KOPT-K1 (cell line): Measurements from ENCODE around the gene KRT2.

Source experiments
- H3K27ac ChIP-seq: fragments of 200-600 bp; sonication (generic); 2 replicates; pipeline ENCODE4 v1.5.1; 2016; ENCODE audit warnings: antibody characterized with exemption, mild to moderate bottlenecking, low read depth, low read length; ENCODE audit not compliant: poor library complexity, severe bottlenecking
- H3K36me3 ChIP-seq: fragments of 200-600 bp; sonication (generic); 2 replicates; pipeline ENCODE4 v1.5.1; 2017; ENCODE audit warnings: antibody characterized with exemption, mild to moderate bottlenecking, low read length, moderate library complexity; ENCODE audit not compliant: insufficient read depth
- H3K9me3 ChIP-seq: fragments of 200-600 bp; sonication (generic); 2 replicates; pipeline ENCODE4 v1.5.1; 2017; ENCODE audit warnings: antibody characterized with exemption, low read length, mild to moderate bottlenecking; ENCODE audit not compliant: insufficient read depth, poor library complexity, severe bottlenecking

KRT2 gene

DNA sequence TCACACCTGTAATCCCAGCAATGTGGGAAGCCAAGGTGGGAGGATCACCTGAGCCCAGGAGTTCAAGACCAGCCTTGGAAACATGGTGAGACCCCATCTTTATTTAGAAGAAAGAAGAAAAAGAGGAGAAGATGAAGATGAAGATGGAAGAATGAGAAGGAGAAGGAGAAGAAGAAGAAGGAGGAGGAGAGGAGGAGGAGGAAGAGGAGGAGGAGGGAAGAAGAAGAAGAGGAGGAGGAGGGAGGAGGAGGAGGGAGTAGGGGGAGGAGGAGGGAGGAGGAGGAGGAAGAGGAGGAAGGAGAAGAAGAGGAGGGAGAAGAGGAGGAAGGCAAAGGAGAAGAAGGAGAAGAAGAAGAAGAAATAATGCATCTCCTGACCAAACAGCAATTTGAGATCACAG lies 37.2 kb upstream of the KRT2 start:
- no peaks in the 10 kb centered on the region for H3K9me3 ChIP-seq
- H3K36me3 ChIP-seq = no peaks in the 10 kb centered on the region
- H3K27ac ChIP-seq = no peak overlapping the region

DNA sequence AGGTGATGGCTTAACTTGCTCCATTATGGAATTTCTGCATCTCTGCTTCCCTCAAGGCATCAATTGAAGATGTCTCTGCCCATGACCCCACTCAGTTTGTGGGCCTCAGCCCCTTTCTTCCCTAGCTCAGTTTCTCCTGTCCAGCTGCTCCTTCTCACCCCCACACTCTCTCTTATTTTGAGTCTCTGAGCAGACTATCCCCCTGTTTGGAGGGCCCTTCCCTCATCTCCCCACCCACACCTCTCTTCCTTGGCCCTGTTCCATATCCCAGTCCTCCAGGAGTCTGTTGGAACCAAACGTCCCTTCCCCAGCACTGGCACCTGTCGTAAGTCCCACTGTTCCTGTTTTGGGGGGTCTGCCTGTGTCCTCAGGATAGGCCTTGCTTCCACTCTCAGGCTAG lies 36.5 kb upstream of the KRT2 start:
- Histone ChIP-seq H3K9me3 (no peaks in the 10 kb centered on the region), H3K36me3 (no peaks in the 10 kb centered on the region), H3K27ac (no peak overlapping the region)

GRCh38 chr12:52687497-52688385 lies 35.7 kb upstream of the KRT2 start:
- no peaks in the 10 kb centered on the region for H3K9me3 ChIP-seq
- H3K27ac ChIP-seq = no peak overlapping the region
- no peaks in the 10 kb centered on the region for H3K36me3 ChIP-seq

DNA sequence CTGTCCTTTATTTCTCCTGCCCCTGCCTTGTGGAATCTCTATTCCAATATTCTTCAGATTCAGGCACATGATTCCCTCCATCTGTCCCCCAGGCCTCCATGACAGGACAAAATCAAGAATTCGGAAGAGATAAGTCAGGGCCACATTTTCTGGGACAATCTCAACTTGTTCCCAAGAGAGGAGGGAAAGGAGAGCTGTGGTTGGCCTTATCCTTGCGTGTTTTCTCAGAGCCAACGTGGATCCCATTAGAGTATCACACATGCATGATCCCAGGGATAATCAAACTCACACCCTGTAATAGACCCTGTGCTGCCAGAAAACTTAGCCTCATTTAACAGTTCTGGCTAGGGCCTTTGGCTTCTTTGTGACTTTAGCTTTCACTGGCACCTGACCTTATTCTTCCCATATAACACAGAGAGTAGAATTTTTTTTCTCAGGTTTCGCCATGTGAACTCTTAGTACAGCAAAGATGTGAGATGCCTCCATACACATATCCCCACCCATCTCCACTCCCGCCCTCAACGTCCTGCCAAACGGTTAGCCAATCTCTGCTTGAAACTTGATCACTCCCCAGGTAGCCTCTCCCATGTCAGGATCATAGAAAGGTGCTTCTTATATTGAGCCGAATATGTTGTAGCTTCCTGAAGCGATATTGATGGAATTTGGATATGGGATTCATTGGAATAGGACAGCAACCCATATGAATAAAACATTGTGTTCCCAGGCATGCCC lies 34.9 kb upstream of the KRT2 start:
- Histone ChIP-seq H3K27ac (no peak overlapping the region), H3K9me3 (no peaks in the 10 kb centered on the region), H3K36me3 (no peaks in the 10 kb centered on the region)

- no peak overlapping the region for H3K27ac ChIP-seq
- no peaks in the 10 kb centered on the region for H3K9me3 ChIP-seq
- no peaks in the 10 kb centered on the region for H3K36me3 ChIP-seq
These were observed 34.1 kb upstream of the KRT2 start for GRCh38 chr12:52686063-52686462.

- Histone ChIP-seq H3K36me3 (no peaks in the 10 kb centered on the region), H3K27ac (no peak overlapping the region), H3K9me3 (no peaks in the 10 kb centered on the region)
These were observed 33.4 kb upstream of the KRT2 start for GRCh38 chr12:52685406-52685890.

GRCh38 chr12:52684431-52684830 lies 32.4 kb upstream of the KRT2 start:
- H3K36me3 ChIP-seq = no peaks in the 10 kb centered on the region
- no peaks in the 10 kb centered on the region for H3K9me3 ChIP-seq
- no peak overlapping the region for H3K27ac ChIP-seq

DNA sequence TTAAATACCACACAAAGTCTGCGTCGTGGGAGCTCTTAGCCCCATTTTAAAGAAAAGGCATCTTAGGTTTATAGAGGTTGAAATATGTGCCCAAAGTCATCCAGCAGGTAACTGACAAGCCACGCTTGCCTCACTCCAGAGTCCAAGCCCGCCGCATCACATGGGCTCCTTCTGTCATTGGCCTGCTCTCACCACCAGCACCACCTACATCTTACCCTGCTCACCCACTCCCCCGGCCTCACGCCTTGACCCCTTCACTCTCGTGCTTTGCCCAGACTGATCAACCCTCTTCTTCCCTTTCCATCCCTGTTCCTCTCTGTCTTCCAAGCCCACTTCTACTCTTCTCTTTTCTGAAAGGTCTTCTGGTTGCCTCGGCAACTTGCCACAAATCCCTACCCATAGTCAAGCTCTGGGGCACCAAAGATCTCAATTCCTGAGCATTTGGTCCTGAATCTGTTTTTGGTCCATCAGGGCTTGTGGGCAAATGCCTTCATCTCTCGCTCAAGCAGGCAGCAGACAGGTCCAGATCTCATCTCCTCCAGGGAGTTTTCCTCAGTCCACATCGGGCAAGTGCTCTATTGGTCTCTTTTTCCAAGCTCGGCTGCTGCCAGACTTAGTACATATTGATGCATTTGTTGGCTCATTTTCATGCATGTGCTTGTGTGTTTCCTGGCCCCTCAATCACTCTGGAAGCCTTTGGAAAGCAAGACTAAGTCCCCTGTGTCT lies 31.7 kb upstream of the KRT2 start:
- no peak overlapping the region for H3K27ac ChIP-seq
- H3K9me3 ChIP-seq = no peaks in the 10 kb centered on the region
- H3K36me3 ChIP-seq = no peaks in the 10 kb centered on the region

DNA sequence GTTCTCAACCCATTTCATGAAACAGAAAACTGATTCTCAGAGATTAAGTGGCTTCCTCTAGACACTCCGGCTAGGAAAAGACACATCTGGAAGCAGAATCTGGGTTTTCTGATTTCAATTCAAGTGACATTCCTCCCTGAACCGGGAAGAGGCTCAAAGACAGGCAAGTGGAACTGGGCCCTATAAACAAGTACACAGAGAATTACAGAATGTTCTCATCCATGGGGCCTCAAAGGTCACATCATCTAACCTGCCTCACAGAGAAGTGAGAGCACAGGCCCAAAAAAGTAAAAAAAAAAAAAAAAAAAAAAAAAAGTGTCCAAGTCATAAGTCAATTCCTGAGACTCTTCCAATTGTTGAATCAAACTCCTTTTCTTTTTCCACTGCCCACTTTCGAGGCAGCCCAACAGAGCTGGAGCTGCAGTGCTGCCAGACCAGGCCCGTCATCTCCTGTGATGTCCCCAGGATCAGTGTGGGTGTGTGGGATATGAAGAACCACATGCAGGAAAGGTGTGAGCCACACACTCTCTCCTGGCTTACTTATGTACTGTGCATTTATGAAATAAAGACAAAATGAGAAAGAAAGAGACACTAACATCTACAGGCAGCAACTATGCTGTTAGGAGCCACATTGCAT lies 31.0 kb upstream of the KRT2 start:
- Histone ChIP-seq H3K36me3 (no peaks in the 10 kb centered on the region), H3K27ac (no peak overlapping the region), H3K9me3 (no peaks in the 10 kb centered on the region)

- Histone ChIP-seq H3K9me3 (no peaks in the 10 kb centered on the region), H3K36me3 (no peaks in the 10 kb centered on the region), H3K27ac (no peak overlapping the region)
These were observed 30.3 kb upstream of the KRT2 start for GRCh38 chr12:52682381-52682660.

DNA sequence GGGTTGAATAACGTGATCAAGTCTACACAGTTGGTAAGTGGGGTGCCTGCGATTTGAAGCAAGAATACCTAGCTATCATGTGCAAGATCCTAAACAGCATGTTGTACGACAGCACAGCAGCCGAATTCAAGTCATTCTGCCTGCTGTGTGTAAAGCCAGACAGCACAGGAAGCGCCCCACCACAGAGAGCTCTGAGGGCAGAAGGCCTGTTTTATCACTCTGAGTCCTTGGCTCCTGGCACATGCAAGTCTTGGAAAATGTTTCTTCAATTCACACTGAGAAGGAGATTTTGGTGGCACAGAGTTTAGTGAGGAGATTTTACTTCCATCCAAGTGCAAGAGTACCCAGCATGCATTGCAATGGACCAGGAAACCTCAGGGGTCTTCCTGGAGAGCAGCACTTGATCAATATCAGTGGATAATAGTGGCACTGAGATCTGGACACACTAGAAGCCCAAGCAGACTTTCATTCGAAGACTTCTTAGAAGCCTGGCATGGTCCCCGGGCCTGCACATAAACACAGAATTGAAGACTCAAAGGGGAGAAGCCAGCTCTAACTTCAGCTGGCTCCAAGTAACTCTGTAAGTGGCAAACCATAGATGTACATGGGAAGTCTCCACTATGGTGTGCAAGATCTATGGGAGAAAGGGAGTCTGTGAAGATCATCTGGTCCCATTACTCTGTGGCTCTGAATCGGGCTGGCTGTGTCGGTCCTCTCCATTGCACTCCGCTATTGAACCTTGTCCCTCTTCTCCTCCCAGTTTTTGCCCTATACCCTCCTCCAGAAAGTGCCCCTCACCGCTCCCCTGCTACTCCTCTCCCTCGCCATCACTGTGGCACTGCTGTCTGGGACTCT lies 29.7 kb upstream of the KRT2 start:
- H3K27ac ChIP-seq = no peak overlapping the region
- no peaks in the 10 kb centered on the region for H3K9me3 ChIP-seq
- no peaks in the 10 kb centered on the region for H3K36me3 ChIP-seq

GRCh38 chr12:52680363-52680762 lies 28.4 kb upstream of the KRT2 start, which contains the start of gene KRT1:
TSS of gene KRT1 (minus strand) at chr12:52680407. CDS start at chr12:52680348, 59 bp downstream.
- Histone ChIP-seq H3K27ac (no peak within 1 kb of the TSS), H3K36me3 (no peaks in the 10 kb centered on the region), H3K9me3 (no peaks in the 10 kb centered on the region)

- no peaks in the 10 kb centered on the region for H3K9me3 ChIP-seq
- no peaks in the 10 kb centered on the region for H3K36me3 ChIP-seq
- H3K27ac ChIP-seq = no peak overlapping the region
These were observed 27.9 kb upstream of the KRT2 start for GRCh38 chr12:52679875-52680274.

- Histone ChIP-seq H3K27ac (no peak overlapping the region), H3K36me3 (no peaks in the 10 kb centered on the region), H3K9me3 (no peaks in the 10 kb centered on the region)
These were observed 25.7 kb upstream of the KRT2 start for GRCh38 chr12:52677671-52678070.
